GM15510 (cell line): Measurements from ENCODE around the gene C3.

Experiments used
- POLR2A ChIP-seq: IDR thresholded peaks from 3 replicates; pipeline ENCODE4 v1.6.1; 2011; ENCODE audit warnings: borderline replicate concordance; ENCODE audit not compliant: insufficient read length; ENCODE audit errors: extremely low read depth

Gene C3

DNA sequence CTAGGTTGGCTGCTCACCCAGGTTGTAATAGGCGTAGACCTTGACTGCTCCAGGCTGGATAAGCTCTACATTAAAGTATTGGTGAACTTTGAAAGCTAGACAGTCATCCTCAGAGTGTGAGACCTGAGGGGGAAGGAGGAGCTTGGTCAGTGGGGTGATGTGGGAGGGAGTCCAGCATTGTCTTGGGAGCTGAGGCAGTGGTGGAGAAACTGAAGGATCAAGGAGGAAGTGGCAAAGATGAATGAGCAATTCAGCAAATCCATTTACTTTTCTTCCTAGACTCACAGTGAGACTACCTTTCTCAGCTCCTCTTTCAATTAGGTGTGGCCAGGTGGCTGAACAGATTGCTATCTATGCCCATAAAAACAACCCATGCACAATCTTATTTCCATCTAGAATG is 40.3 kb downstream of the C3 start:
- TF ChIP-seq POLR2A, result no peak

GRCh38 chr19:6679139-6679538 is 41.3 kb downstream of the C3 start:
- TF ChIP-seq POLR2A, result no peak

DNA sequence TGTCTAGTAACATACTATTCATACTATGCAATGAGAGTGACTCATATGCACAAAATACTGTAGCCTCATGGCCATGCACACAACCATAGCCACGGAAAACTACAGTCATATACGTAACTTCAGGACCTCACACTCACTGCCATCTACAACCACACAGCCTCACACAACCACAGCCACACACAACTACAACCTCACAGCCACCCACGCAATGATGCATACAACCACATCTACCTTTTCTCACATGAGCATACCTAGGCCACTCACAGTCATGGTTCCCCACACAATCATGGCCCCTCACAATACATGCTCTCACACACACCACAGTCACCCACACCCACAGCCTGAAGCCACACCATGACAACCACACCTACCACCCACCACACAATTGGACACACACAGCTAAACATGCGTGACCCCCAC is 41.8 kb downstream of the C3 start:
- no peak for TF ChIP-seq POLR2A

- TF ChIP-seq POLR2A, result peak; percentile 33
Measured at GRCh38 chr19:6677883-6678689, 42.4 kb downstream of the C3 start.

DNA sequence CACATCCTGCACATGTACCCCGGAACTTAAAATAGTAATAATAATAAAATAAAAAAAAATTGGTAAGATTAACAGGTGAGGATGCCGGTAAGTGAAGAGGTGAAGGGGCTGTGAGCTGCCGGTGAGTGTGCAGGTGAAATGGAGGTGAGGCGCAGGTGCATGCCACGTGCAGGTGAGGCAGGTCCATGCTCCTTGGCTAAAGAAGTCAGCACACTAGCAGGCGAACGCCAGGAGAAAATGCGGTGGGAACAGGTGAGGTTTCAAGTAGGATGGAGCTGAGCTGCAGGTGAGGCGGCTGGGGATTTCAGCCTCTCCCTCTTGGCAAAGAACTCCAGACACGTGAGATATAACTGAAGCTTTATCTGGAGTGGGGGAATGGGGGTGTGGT is 43.0 kb downstream of the C3 start:
- TF ChIP-seq POLR2A, result no peak

DNA sequence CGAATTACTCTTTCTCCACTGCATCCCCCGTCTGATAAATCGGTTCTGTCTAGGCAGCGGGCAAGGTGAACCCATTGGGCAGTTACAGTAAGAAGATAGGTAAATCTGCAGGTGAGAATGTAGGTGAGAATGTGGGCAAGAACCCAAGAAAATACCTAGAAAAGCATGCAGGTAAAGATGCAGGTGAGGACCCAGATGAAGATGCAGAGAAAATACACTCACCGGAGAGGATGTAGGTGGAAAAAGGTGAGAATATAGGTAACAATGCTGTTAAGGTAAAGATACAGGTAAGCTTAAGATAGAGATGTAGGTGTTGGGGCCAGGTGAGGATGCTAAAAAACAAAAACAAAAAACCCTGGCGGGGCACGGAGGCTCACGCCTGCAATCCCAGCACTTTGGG is 44.2 kb downstream of the C3 start:
- no peak for TF ChIP-seq POLR2A

DNA sequence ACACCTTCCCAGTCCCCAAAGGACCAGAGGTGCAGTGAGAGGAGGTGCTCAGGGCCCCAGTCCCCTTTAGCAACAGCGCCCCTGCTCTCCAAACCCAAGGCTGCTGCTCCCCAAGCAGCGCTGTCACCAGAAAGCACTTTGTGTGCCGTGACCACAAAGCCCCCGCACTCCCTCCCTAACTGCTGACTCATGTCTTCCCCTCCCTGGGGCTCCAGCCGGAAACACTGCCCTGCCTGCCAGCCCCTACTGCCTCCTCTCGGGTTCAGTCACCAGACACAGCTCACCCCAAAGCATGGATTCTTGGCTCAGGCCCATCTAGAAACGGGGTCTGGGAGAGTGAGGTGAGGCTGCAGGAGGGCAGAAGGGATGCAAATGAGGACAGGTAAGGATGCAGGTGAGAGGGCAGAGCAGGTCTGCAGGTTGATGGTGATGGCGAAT is 45.6 kb downstream of the C3 start:
- peak; percentile 27 for TF ChIP-seq POLR2A

DNA sequence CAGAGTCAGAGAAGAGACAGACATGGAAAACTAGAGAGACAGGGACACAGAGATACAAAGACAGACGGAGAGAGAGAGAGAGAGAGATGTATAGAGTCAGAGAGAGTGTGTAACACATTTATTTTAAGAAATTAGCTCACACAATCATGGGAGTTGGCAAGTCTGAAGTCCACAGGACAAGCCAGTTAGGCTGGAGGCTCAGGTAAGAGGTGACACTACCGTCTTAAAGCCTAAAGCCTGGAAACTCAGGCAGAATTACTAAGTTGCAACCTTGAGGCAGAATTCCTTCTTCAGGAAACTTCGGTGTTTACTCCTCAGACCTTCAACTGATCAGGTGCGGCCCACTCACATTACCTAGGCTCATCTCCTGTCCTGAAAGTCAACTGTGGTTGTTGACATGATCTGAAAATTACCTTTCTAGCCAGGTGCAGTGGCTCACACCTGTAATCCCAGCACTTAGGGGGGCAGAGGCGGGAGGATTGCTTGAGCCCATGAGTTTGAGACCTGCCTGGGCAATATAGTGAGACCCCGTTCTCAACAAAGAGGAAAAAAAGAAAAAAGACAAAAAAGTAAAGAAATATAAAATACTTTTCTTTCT is 47.7 kb downstream of the C3 start:
- no peak for TF ChIP-seq POLR2A

- TF ChIP-seq POLR2A, result no peak
Measured at GRCh38 chr19:6671960-6672359, 48.5 kb downstream of the C3 start.

DNA sequence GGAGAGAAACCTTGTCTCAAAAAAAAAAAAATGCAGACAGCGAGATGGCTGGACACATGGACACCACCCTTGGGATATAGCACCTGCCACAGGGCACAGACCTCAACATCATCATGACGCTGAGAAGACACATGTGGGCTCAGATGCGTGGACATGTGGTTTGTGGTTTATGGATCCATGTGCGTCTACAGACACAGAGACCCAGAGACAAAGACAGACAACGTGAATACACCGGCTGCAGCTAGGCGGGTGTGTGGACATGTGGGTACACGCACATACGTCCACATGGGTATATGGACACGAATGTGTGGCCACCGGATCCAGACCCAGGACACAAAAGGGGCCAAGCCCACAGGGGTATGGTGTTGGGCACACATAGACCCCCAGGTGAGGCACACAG is 51.8 kb downstream of the C3 start:
- no peak for TF ChIP-seq POLR2A

DNA sequence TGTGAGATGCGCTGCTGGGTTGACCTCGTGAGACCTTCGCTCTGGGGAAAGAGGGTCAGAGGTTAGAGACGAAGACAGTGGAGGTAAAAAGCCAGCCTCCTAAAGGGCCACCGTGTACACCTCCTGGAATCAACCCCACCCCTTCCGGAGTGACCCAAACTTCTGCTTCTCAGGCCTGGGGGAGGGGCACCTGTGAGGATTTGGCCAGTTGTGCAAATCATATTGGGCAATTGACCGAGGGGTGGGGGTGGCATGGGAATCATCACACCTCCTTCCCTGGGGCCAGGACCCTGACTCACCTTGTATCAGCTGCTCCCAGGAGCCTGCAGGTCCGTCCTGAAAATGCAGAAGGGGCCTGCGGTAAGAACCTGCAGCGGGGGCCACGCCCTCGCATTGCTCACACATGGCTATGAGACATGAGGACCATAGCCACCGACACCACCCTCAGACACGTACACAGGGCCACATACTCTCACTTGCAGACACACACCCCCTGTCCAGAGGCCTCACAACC is 53.3 kb downstream of the C3 start:
- no peak for TF ChIP-seq POLR2A

DNA sequence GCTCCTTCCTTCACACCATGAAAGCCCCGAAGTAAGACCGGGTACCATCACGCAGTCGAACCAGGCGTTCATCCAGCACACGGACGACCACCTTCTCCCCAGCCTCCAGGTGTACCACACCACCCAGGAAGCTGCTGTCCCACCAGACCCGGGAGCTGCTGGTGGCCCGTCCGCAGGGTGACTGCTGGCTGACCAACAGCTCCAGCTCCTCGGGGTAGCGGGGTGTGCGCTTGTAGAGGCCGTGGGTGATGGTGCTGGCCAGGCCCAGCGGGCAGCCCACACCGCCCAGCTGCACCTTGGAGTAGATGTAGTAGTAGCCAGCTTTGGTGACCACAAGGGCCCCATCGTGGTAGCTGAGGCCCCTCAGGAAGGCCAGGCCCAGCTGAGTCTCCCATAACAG is 55.5 kb downstream of the C3 start:
- TF ChIP-seq POLR2A, result no peak

DNA sequence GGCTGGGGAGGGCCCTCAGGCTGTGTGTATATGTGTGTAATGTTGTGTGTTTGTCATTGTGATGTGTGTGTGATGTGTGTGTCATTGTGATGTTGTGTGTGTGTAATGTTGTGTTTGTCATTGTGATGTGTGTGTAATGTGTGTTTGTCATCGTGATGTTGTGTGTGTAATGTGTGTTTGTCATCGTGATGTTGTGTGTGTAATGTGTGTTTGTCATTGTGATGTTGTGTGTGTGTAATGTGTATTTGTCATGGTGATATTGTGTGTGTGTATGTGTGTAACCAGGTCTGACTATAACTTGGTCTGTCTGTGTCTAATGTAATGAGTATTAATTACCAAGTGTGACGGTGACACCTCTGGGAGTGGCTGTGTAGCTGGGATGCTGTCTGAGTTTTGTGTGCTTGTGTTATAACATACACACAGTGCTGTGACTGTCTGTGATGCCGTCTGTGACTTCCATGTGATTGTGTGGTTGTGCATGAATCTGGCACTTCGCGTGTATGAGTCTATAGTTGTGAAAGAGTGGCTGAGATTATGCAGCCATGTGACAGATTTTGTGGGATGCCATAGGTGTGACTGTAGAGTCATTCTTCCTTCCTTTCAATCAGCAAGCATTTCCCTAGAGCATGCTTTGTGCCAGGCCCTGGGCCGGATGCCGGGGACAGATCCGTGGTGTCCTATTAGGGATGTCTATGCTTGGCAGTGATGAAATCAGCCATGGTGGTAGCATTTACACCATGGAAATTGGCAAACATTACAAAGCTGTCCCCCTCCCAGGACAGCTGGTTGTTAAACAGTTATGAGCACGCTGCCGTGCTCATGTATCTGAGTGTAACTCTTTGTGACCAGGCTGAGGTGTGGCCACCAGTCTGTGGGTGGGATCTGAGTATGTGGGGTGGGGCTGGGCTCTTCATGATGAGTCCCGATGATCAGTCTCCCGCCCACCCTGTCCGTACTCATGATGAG is 56.9 kb downstream of the C3 start:
- no peak for TF ChIP-seq POLR2A

- no peak for TF ChIP-seq POLR2A
Measured at GRCh38 chr19:6662702-6663101, 57.7 kb downstream of the C3 start.

DNA sequence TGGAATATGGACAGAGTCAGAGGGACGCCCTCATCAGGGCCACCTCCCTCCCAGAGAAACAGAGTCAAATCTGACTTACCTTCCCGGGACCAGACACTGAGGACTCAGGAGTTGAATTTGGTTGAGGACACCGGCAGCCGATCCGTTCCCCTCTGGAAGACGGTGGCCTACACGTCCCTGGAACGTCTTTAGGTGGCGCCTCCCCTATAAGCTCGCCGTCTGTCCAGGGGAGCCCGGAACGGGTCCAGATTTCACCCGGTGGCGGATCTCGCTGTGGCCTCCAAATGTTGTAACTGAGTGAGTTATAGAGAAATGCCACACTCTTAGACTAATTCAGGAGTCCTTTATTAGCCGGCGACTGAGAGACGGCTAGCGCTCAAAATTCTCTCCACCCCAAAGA is 59.5 kb downstream of the C3 start:
- no peak for TF ChIP-seq POLR2A
